H1 (cell line): ENCODE results near the gene ZNF283. TPM values are rescaled to one million over a fixed set of nuclear protein-coding genes. Genes with fewer than 3 reads are reported as not detected.

Experiments used
- CTCF ChIA-PET: fragments of 300-600 bp; sonication (Branson Sonifier 250); formaldehyde crosslinking; loops from one replicate; lab custom pipeline; 2021; ENCODE audit not compliant: partially characterized antibody; lab: Charles Lee
- POLR2A ChIA-PET: fragments of 300-600 bp; sonication (Branson Sonifier 250); formaldehyde crosslinking; loops from one replicate; lab custom pipeline; 2021; ENCODE audit warnings: inconsistent platforms; ENCODE audit not compliant: partially characterized antibody; lab: Charles Lee
- DNase-seq, 2 experiments: peaks; one replicate each; pipeline versions ENCODE4 v3.0.0 to v3.0.0-alpha.2; 2010 to 2022; ENCODE audit warnings: low spot score in 2 of 2, low read depth in 1 of 2, mixed read lengths in 1 of 2
- FAIRE-seq: peaks from 2 replicates; lab custom pipeline; 2011; peaks lifted over from hg19 to GRCh38; lab: Jason Lieb, UNC
- H2AFZ ChIP-seq: 2 replicates; pipeline ENCODE4 v1.8.1; 2012; ENCODE audit warnings: low read length, inconsistent platforms
- H2AK5ac ChIP-seq: 2 replicates; pipeline ENCODE4 v1.6.1; 2013; ENCODE audit warnings: low read depth, low read length
- H2BK120ac ChIP-seq: replicated peaks from 2 replicates; pipeline ENCODE3; 2013; ENCODE audit warnings: low read depth, low read length, inconsistent platforms
- H2BK12ac ChIP-seq: 2 replicates; pipeline ENCODE4 v1.6.1; 2013; ENCODE audit warnings: low read depth, low read length
- H2BK15ac ChIP-seq: 2 replicates; pipeline ENCODE4 v1.6.1; 2013; ENCODE audit warnings: low read length
- H2BK20ac ChIP-seq: 2 replicates; pipeline ENCODE4 v1.6.1; 2013; ENCODE audit warnings: low read length
- H2BK5ac ChIP-seq: 2 replicates; pipeline ENCODE4 v1.6.1; 2013; ENCODE audit warnings: low read depth, low read length
- H3K14ac ChIP-seq: 2 replicates; pipeline ENCODE4 v1.6.1; 2013; ENCODE audit warnings: inconsistent platforms; ENCODE audit not compliant: insufficient read length
- H3K18ac ChIP-seq: 2 replicates; pipeline ENCODE4 v1.6.1; 2013; ENCODE audit warnings: low read length; ENCODE audit errors: extremely low read depth
- H3K23ac ChIP-seq: 2 replicates; pipeline ENCODE4 v1.6.1; 2013; ENCODE audit warnings: inconsistent platforms; ENCODE audit not compliant: insufficient read length
- H3K23me2 ChIP-seq: 2 replicates; pipeline ENCODE4 v1.6.1; 2013; ENCODE audit warnings: low read depth, low read length
- H3K27ac ChIP-seq: 2 replicates; pipeline ENCODE4 v1.6.1; 2011; ENCODE audit warnings: low read depth, low read length, inconsistent platforms
- H3K27me3 ChIP-seq, 4 experiments: replicated peaks in 1 of 4; 1 replicate in 1 of 4; 2 replicates in 3 of 4; pipeline versions ENCODE4 v1.6.1 to v1.8.1; 2011 to 2013; ENCODE audit warnings: low read length in 3 of 4, mild to moderate bottlenecking in 3 of 4, inconsistent platforms in 2 of 4, mixed read lengths in 2 of 4, moderate library complexity in 1 of 4; ENCODE audit not compliant: control insufficient read depth in 3 of 4, insufficient read depth in 3 of 4; ENCODE audit errors: extremely low read depth in 1 of 4
- H3K36me3 ChIP-seq, 4 experiments: 2 replicates each; pipeline versions ENCODE4 v1.6.1 to v1.8.1; 2011 to 2013; ENCODE audit warnings: mild to moderate bottlenecking in 4 of 4, low read length in 3 of 4, moderate library complexity in 2 of 4, control low read depth in 1 of 4, inconsistent platforms in 1 of 4; ENCODE audit not compliant: insufficient read depth in 4 of 4, control insufficient read depth in 2 of 4
- H3K4ac ChIP-seq: replicated peaks from 2 replicates; pipeline ENCODE3; 2013; ENCODE audit warnings: low read length, low read depth, mixed read lengths, inconsistent platforms; ENCODE audit not compliant: insufficient read length
- H3K4me1 ChIP-seq, 4 experiments: replicated peaks in 1 of 4; 1 replicate in 1 of 4; 2 replicates in 3 of 4; pipeline versions ENCODE4 v1.6.1 to v1.8.1; 2011 to 2013; ENCODE audit warnings: low read length in 3 of 4, inconsistent platforms in 2 of 4, mixed read lengths in 1 of 4; ENCODE audit not compliant: insufficient read depth in 4 of 4, control insufficient read depth in 3 of 4
- H3K4me2 ChIP-seq, 2 experiments: 2 replicates each; pipeline versions ENCODE4 v1.6.1 to v1.8.1; 2011 to 2013; ENCODE audit warnings: low read depth in 2 of 2, low read length in 2 of 2, control low read depth in 1 of 2, inconsistent platforms in 1 of 2, mild to moderate bottlenecking in 1 of 2; ENCODE audit not compliant: insufficient read depth in 1 of 2
- H3K4me3 ChIP-seq, 4 experiments: fragments of 200-600, 300-600 bp in 1 of 4; sonication (generic), shearing (Covaris generic), sonication (Bioruptor Twin) in 1 of 4; 2 replicates each; pipeline versions ENCODE4 v1.5.1 to v1.8.1; 2011 to 2016; ENCODE audit warnings: low read length in 4 of 4, low read depth in 3 of 4, control low read depth in 2 of 4, inconsistent platforms in 2 of 4, mild to moderate bottlenecking in 2 of 4, mixed read lengths in 1 of 4, moderate library complexity in 1 of 4; ENCODE audit not compliant: insufficient read depth in 2 of 4; ENCODE audit errors: extremely low read depth in 1 of 4
- H3K56ac ChIP-seq: replicated peaks from 2 replicates; pipeline ENCODE3; 2013; ENCODE audit warnings: low read depth, mild to moderate bottlenecking, mixed read lengths, low read length, inconsistent platforms; ENCODE audit not compliant: insufficient read length
- H3K79me1 ChIP-seq: 2 replicates; pipeline ENCODE4 v1.6.1; 2013; ENCODE audit warnings: low read depth, low read length, control low read depth
- H3K79me2 ChIP-seq, 2 experiments: 2 replicates each; pipeline versions ENCODE4 v1.6.1 to v1.8.1; 2012 to 2013; ENCODE audit warnings: low read length in 2 of 2, mild to moderate bottlenecking in 2 of 2, inconsistent platforms in 1 of 2; ENCODE audit not compliant: insufficient read depth in 2 of 2, control insufficient read depth in 1 of 2
- H3K9ac ChIP-seq, 4 experiments: replicated peaks in 1 of 4; 1 replicate in 1 of 4; 2 replicates in 3 of 4; pipeline versions ENCODE4 v1.6.1 to v1.8.1; 2011 to 2013; ENCODE audit warnings: low read depth in 3 of 4, low read length in 3 of 4, control low read depth in 2 of 4, mild to moderate bottlenecking in 2 of 4, moderate library complexity in 2 of 4, inconsistent platforms in 1 of 4; ENCODE audit errors: extremely low read depth in 1 of 4
- H3K9me3 ChIP-seq, 2 experiments: 2 replicates each; pipeline versions ENCODE4 v1.6.1 to v1.8.1; 2012 to 2013; ENCODE audit warnings: mild to moderate bottlenecking in 2 of 2, moderate library complexity in 2 of 2, control low read depth in 1 of 2, inconsistent platforms in 1 of 2, low read depth in 1 of 2, low read length in 1 of 2, mixed read lengths in 1 of 2; ENCODE audit not compliant: insufficient read depth in 2 of 2
- H4K20me1 ChIP-seq, 2 experiments: replicated peaks in 1 of 2; 2 replicates each; pipeline versions ENCODE3 to v1.8.1; 2011 to 2013; ENCODE audit warnings: inconsistent platforms in 2 of 2, low read length in 2 of 2, mild to moderate bottlenecking in 1 of 2; ENCODE audit not compliant: insufficient read depth in 2 of 2, control insufficient read depth in 1 of 2
- H4K5ac ChIP-seq: 2 replicates; pipeline ENCODE4 v1.6.1; 2013; ENCODE audit warnings: low read length, low read depth, mixed read lengths, inconsistent platforms; ENCODE audit not compliant: insufficient read length
- H4K8ac ChIP-seq: 2 replicates; pipeline ENCODE4 v1.8.0; 2013; ENCODE audit warnings: mild to moderate bottlenecking, moderate library complexity, low read length, inconsistent platforms; ENCODE audit not compliant: insufficient read depth; ENCODE audit errors: extremely low read depth
- H4K91ac ChIP-seq: replicated peaks from 2 replicates; pipeline ENCODE3; 2013; ENCODE audit warnings: low read length, mixed read lengths, inconsistent platforms; ENCODE audit not compliant: insufficient read length
- WGBS, 2 experiments: shearing (Covaris generic) in 1 of 2; methylation state at CpG; one replicate each; pipeline versions ENCODE4 v1.1.6 to v1.1.7; 2013 to 2015; ENCODE audit warnings: low lambda C conversion rate in 2 of 2, mixed read lengths in 2 of 2, inconsistent platforms in 1 of 2, low coverage in 1 of 2, missing lambda C conversion rate in 1 of 2; ENCODE audit not compliant: insufficient replicate concordance in 2 of 2, insufficient coverage in 1 of 2, insufficient read length in 1 of 2; ENCODE audit errors: extremely low coverage in 1 of 2, missing lambda C conversion rate in 1 of 2; 5-methylcytosine and 5-hydroxymethylcytosine counted together
- polyA plus RNA-seq, 7 experiments: library from polyadenylated mRNA; depleted of rRNA in 3 of 7; stranded (reverse) in 5 of 7; unstranded in 2 of 7; fragments of >200 nt in 5 of 7; fragments of 200-250 nt in 2 of 7; gene quantifications; 1 replicate in 5 of 7; 2 replicates in 1 of 7; 4 replicates in 1 of 7; pipeline versions ENCODE4 v1.2.1 to v1.2.3, GENCODE V29; 2011 to 2013; ENCODE audit warnings: missing spikeins in 2 of 7, mixed read lengths in 2 of 7
- total RNA-seq: library from RNA; stranded (reverse); fragmentation: NEBNext Ultra II Directional; extraction: Animal tissue kit (Norgen Biotek cat#: 25700); gene quantifications from 2 replicates; pipeline ENCODE4 v1.2.1, GENCODE V29; 2021

The ZNF283 gene
- total and polyA plus RNA-seq, 2 of the 8 experiments (the other 6 are each of a cell fraction or from before 2014, with no cell fraction given), result 1.1 to 4.3 TPM

DNA sequence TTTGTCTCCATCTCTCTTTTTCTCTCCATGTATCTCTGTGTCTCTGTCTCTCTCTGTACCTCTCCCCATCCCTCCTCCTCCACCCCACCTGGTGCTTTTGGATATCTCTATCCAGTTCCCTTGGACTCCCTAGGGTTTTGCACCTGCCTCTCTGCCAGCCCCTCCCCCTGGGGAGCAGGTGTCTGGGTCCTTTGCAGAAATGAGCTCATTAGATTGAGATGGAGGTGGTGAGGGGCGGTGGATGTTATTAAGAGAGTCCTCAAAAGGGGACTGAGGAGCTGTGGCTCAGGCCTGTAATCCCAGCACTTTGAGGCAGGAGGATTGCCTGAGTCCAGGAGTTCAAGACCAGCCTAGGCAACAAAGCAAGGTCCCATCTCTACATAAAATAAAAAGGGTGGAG is 48.5 kb upstream of the ZNF283 start:
- Histone ChIP-seq H3K23ac (no peak overlapping the region), H3K4me1 (peaks cover under 1 to 14% (median 9%) of the 10 kb centered on the region in 4 experiments), H2BK120ac (no peak overlapping the region), H3K4ac (no peak overlapping the region), H2AFZ (no peak overlapping the region), H2BK15ac (no peak overlapping the region), H3K79me2 (no peaks in the 10 kb centered on the region), H3K9ac (no peak overlapping the region), H4K8ac (no peak overlapping the region), H4K5ac (no peak overlapping the region), H2AK5ac (no peak overlapping the region), H3K14ac (no peak overlapping the region), H3K9me3 (no peaks in the 10 kb centered on the region), H3K36me3 (no peaks in the 10 kb centered on the region), H2BK12ac (no peak overlapping the region), H3K18ac (no peak overlapping the region), H4K91ac (no peak overlapping the region), H2BK20ac (no peak overlapping the region), H3K4me3 (no peak overlapping the region), H3K23me2 (peaks cover 11% of the 10 kb centered on the region), H3K79me1 (no peaks in the 10 kb centered on the region; the same call in 1 of the 2 replicates), H2BK5ac (no peak overlapping the region), H3K56ac (no peak overlapping the region), H4K20me1 (peaks cover 0 to 4% of the 10 kb centered on the region in 2 experiments), H3K27me3 (peaks cover 2 to 13% (median 11%) of the 10 kb centered on the region in 4 experiments; a peak in 6 of 7 replicates), H3K4me2 (no peak overlapping the region), H3K27ac (no peak overlapping the region)
- POLR2A ChIA-PET, result interaction anchor here (0.7 to 5.3 kb wide), 4 partner anchors 14 to 1491 kb away, joined by 3 to 23 read pairs (median 3); partner anchors contain the start of gene SMG9
- WGBS, 2 experiments, result 85% methylated on average over 1 of the region's 1 CpG; no CpG with 5 or more reads in 1 of the 2 experiments
- CTCF ChIA-PET, result interaction anchor here (0.6 to 37.0 kb wide), 5 partner anchors 22 to 117 kb away, joined by 3 to 703 read pairs (median 3); partner anchors contain the start of gene SMG9
- DNase-seq (no peak), FAIRE-seq (no peak)
